ENCODE results near the gene ABTB1. TPM values are rescaled to one million over a fixed set of nuclear protein-coding genes. Genes with fewer than 3 reads are reported as not detected.

Gene ABTB1
- total RNA-seq, 2 donors from 2014 or later: 10.7 to 14.4 TPM

DNA sequence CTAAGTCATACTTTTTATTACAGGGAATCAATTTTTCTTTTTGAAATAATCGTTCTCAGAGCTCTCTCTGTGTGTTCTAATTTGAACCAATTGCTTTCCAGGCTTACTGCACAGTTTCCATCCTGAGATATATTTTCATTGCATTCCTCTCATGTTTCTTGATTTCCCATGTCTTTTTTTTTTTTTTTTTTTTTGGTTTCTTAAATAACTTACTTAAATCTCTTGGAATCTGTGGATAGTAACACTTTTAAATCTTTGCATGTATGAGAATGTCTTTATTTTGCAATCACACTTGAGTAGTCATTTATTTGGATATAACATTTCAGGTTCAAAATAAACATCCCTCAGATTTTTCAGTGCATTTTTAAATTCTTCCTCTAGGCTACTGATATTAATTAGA lies 14.5 kb upstream of the ABTB1 start:
- TF ChIP-seq, protein P1, sequence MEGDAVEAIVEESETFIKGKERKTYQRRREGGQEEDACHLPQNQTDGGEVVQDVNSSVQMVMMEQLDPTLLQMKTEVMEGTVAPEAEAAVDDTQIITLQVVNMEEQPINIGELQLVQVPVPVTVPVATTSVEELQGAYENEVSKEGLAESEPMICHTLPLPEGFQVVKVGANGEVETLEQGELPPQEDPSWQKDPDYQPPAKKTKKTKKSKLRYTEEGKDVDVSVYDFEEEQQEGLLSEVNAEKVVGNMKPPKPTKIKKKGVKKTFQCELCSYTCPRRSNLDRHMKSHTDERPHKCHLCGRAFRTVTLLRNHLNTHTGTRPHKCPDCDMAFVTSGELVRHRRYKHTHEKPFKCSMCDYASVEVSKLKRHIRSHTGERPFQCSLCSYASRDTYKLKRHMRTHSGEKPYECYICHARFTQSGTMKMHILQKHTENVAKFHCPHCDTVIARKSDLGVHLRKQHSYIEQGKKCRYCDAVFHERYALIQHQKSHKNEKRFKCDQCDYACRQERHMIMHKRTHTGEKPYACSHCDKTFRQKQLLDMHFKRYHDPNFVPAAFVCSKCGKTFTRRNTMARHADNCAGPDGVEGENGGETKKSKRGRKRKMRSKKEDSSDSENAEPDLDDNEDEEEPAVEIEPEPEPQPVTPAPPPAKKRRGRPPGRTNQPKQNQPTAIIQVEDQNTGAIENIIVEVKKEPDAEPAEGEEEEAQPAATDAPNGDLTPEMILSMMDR (conservative IDR thresholded peaks at IDR 0.05): no peak
- Histone ChIP-seq H3K36me3 (ENCODE audit: control insufficient read depth, insufficient read depth, low read length) (no peaks in the 10 kb centered on the region), H3K27me3 (ENCODE audit: control insufficient read depth, insufficient read depth, low read length, poor library complexity, severe bottlenecking) (no peaks in the 10 kb centered on the region), H3K27ac (ENCODE audit: low read depth, low read length) (no peak overlapping the region), H3K9ac (ENCODE audit: extremely low read depth, low read length, poor library complexity, severe bottlenecking) (no peak overlapping the region), H3K4me3 (ENCODE audit: low read length) (no peak overlapping the region), H3K4me1 (ENCODE audit: control insufficient read depth, insufficient read depth, low read length) (no peaks in the 10 kb centered on the region), H3K9me3 (ENCODE audit: control insufficient read depth, low read length) (no peaks in the 10 kb centered on the region)
- DNase-seq: no peak
- H3K27ac Mint-ChIP-seq: no peak overlapping the region
- no peaks in the 10 kb centered on the region for H3K36me3 Mint-ChIP-seq (ENCODE audit: low read depth)
- H3K27me3 Mint-ChIP-seq (ENCODE audit: insufficient read depth): no peaks in the 10 kb centered on the region
- no peaks in the 10 kb centered on the region for H3K4me1 Mint-ChIP-seq
- H3K9me3 Mint-ChIP-seq: no peaks in the 10 kb centered on the region
- H3K4me3 Mint-ChIP-seq: no peak overlapping the region
- whole genome bisulfite sequencing, 2 experiments (ENCODE audit: insufficient coverage in 1 of 2, insufficient read length in 1 of 2): 76 to 93% methylated on average over 1 of the region's 1 CpG

DNA sequence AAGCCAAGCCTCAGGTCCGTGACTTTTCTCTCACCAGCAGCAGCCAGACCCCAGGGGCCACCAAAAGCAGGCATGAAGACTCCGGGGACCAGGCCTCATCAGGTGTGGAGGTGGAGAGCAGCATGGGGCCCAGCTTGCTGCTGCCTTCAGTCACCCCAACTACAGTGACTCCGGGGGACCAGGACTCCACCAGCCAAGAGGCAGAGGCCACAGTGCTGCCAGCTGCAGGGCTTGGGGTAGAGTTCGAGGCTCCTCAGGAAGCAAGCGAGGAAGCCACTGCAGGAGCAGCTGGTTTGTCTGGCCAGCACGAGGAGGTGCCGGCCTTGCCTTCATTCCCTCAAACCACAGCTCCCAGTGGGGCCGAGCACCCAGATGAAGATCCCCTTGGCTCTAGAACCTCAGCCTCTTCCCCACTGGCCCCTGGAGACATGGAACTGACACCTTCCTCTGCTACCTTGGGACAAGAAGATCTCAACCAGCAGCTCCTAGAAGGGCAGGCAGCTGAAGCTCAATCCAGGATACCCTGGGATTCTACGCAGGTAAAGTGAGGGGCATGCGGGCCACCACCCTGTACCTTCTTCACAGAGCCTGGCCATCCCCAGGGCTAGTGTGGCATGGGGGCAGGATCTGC lies 12.0 kb upstream of the ABTB1 start:
- TF ChIP-seq, protein P1 (conservative IDR thresholded peaks at IDR 0.05): no peak
- H3K27me3 Mint-ChIP-seq (ENCODE audit: insufficient read depth): no peaks in the 10 kb centered on the region
- DNase-seq: no peak
- H3K4me3 ChIP-seq (ENCODE audit: low read length): no peak overlapping the region
- H3K36me3 ChIP-seq (ENCODE audit: control insufficient read depth, insufficient read depth, low read length): peaks cover 2% of the 10 kb centered on the region
- no peaks in the 10 kb centered on the region for H3K36me3 Mint-ChIP-seq (ENCODE audit: low read depth)
- no peak overlapping the region for H3K27ac ChIP-seq (ENCODE audit: low read depth, low read length)
- H3K4me3 Mint-ChIP-seq: no peak overlapping the region
- no peaks in the 10 kb centered on the region for H3K9me3 Mint-ChIP-seq
- no peak overlapping the region for H3K9ac ChIP-seq (ENCODE audit: extremely low read depth, low read length, poor library complexity, severe bottlenecking)
- H3K4me1 Mint-ChIP-seq: no peaks in the 10 kb centered on the region
- no peaks in the 10 kb centered on the region for H3K9me3 ChIP-seq (ENCODE audit: control insufficient read depth, low read length)
- no peaks in the 10 kb centered on the region for H3K27me3 ChIP-seq (ENCODE audit: control insufficient read depth, insufficient read depth, low read length, poor library complexity, severe bottlenecking)
- no peaks in the 10 kb centered on the region for H3K4me1 ChIP-seq (ENCODE audit: control insufficient read depth, insufficient read depth, low read length)
- no peak overlapping the region for H3K27ac Mint-ChIP-seq
- WGBS, 2 experiments (ENCODE audit: insufficient coverage in 1 of 2, insufficient read length in 1 of 2): 93 to 94% methylated on average over 7 to 10 of the region's 10 CpGs

DNA sequence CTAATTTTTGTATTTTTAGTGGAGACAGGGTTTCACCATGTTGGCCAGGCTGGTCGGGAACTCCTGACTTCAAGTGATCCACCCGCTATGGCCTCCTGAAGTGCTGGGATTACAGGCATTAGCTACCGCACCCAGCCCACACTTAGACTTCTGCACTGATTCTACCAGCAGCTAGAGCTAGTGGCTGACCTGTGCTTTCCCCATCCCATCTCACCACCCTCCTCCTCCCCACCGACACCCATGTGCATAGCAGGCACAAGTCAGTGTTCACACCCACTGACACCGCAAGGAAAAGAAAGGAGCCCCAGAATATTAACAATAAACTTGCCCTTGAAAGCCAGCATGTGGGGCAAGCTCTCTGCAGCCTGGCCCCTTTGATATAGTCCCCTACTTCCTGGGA lies 11.2 kb upstream of the ABTB1 start:
- H3K27me3 ChIP-seq (ENCODE audit: control insufficient read depth, insufficient read depth, low read length, poor library complexity, severe bottlenecking): no peaks in the 10 kb centered on the region
- no peak for DNase-seq
- no peak overlapping the region for H3K27ac ChIP-seq (ENCODE audit: low read depth, low read length)
- Mint-ChIP-seq H3K27ac (no peak overlapping the region), H3K36me3 (ENCODE audit: low read depth) (no peaks in the 10 kb centered on the region), H3K27me3 (ENCODE audit: insufficient read depth) (no peaks in the 10 kb centered on the region), H3K4me1 (no peaks in the 10 kb centered on the region), H3K4me3 (no peak overlapping the region), H3K9me3 (no peaks in the 10 kb centered on the region)
- H3K36me3 ChIP-seq (ENCODE audit: control insufficient read depth, insufficient read depth, low read length): peaks cover 11% of the 10 kb centered on the region
- no peak overlapping the region for H3K4me3 ChIP-seq (ENCODE audit: low read length)
- no peaks in the 10 kb centered on the region for H3K4me1 ChIP-seq (ENCODE audit: control insufficient read depth, insufficient read depth, low read length)
- WGBS, 2 experiments (ENCODE audit: insufficient coverage in 1 of 2, insufficient read length in 1 of 2): 94% methylated on average over 4 to 5 of the region's 5 CpGs
- H3K9me3 ChIP-seq (ENCODE audit: control insufficient read depth, low read length): no peaks in the 10 kb centered on the region
- TF ChIP-seq, protein P1 (conservative IDR thresholded peaks at IDR 0.05): no peak
- no peak overlapping the region for H3K9ac ChIP-seq (ENCODE audit: extremely low read depth, low read length, poor library complexity, severe bottlenecking)

Measured in endodermal cell (in vitro differentiated cells).